ENCODE results near the gene SLC49A3.
"Not testable (repeated sequence)": the region's sequence is repeated elsewhere in the genome, so short reads cannot be mapped to it uniquely, and the experiment has no call there.

- TF ChIP-seq CTCF (conservative IDR thresholded peaks at IDR 0.05); EZH2 (IDR thresholded peaks at IDR 0.05; ENCODE audit: low read depth): not testable (repeated sequence)
These were observed 46.6 kb downstream of the SLC49A3 start for GRCh38 chr4:642366-642765.

Measured in PC-9 (cell line).